Measurements from ENCODE around the gene TAB3.
"Not testable (repeated sequence)": the region's sequence is repeated elsewhere in the genome, so short reads cannot be mapped to it uniquely, and the experiment has no call there.

TAB3 gene

GRCh38 chrX:30814978-30815377 is 74.1 kb downstream of the TAB3 start:
- DNase-seq (ENCODE audit: low spot score): no peak

GRCh38 chrX:30812326-30812725 is 76.7 kb downstream of the TAB3 start:
- DNase-seq (ENCODE audit: low spot score): no peak

GRCh38 chrX:30806187-30806728 is 82.8 kb downstream of the TAB3 start:
- no peak for DNase-seq (ENCODE audit: low spot score)

- no peak for DNase-seq (ENCODE audit: low spot score)
These were observed 84.6 kb downstream of the TAB3 start for GRCh38 chrX:30804462-30804861.

- no peak for DNase-seq (ENCODE audit: low spot score)
These were observed 88.2 kb downstream of the TAB3 start for GRCh38 chrX:30800901-30801300.

GRCh38 chrX:30799327-30799726 is 89.7 kb downstream of the TAB3 start:
- DNase-seq (ENCODE audit: low spot score): no peak

- DNase-seq (ENCODE audit: low spot score): no peak
These were observed 90.2 kb downstream of the TAB3 start for GRCh38 chrX:30798810-30799209.

- not testable (repeated sequence) for DNase-seq (ENCODE audit: low spot score)
These were observed 91.8 kb downstream of the TAB3 start for GRCh38 chrX:30797301-30797700.

GRCh38 chrX:30795981-30796958 is 92.8 kb downstream of the TAB3 start:
- no peak for DNase-seq (ENCODE audit: low spot score)

GRCh38 chrX:30794497-30794896 is 94.6 kb downstream of the TAB3 start:
- DNase-seq (ENCODE audit: low spot score): no peak

- DNase-seq (ENCODE audit: low spot score): no peak
These were observed 95.3 kb downstream of the TAB3 start for GRCh38 chrX:30793767-30794103.

- no peak for DNase-seq (ENCODE audit: low spot score)
These were observed 95.8 kb downstream of the TAB3 start for GRCh38 chrX:30793075-30793766.

- DNase-seq (ENCODE audit: low spot score): no peak
These were observed 97.5 kb downstream of the TAB3 start for GRCh38 chrX:30791296-30792278.

GRCh38 chrX:30787012-30787411 is 102.0 kb downstream of the TAB3 start:
- DNase-seq (ENCODE audit: low spot score): no peak

GRCh38 chrX:30786374-30786773 is 102.7 kb downstream of the TAB3 start:
- no peak for DNase-seq (ENCODE audit: low spot score)

- no peak for DNase-seq (ENCODE audit: low spot score)
These were observed 107.2 kb downstream of the TAB3 start for GRCh38 chrX:30781711-30782444.

GRCh38 chrX:30779453-30780030 is 109.5 kb downstream of the TAB3 start:
- no peak for DNase-seq (ENCODE audit: low spot score)

GRCh38 chrX:30777575-30777974 is 111.5 kb downstream of the TAB3 start:
- DNase-seq (ENCODE audit: low spot score): no peak
